ENCODE results near the gene TPM1. TPM values are rescaled to one million over a fixed set of nuclear protein-coding genes. Genes with fewer than 3 reads are reported as not detected.
A peak's percentile ranks its signal among the peaks of the same experiment; 100 is the strongest.
"Not testable (repeated sequence)": the region's sequence is repeated elsewhere in the genome, so short reads cannot be mapped to it uniquely, and the experiment has no call there.

Gene TPM1
- total and polyA plus RNA-seq, 4 donors, result 64.7 to 101 (median 71.5) TPM

GRCh38 chr15:63103416-63103815 is 60.9 kb downstream of the TPM1 start:
- H3K4me1 ChIP-seq (ENCODE audit: control insufficient read depth in 4 of 4, insufficient read depth in 4 of 4, low read length in 3 of 4), result peaks cover 1 to 12% (median 9%) of the 10 kb centered on the region in 4 donors

GRCh38 chr15:63104727-63105126 is 62.2 kb downstream of the TPM1 start:
- Histone ChIP-seq H3K4me3 (ENCODE audit: low read depth in 1 of 3, low read length in 3 of 3) (no peak overlapping the region), H3K4me1 (ENCODE audit: control insufficient read depth in 4 of 4, insufficient read depth in 4 of 4, low read length in 3 of 4) (peaks cover 6 to 25% (median 19%) of the 10 kb centered on the region in 4 donors), H3K27ac (ENCODE audit: low read depth in 1 of 2, low read length in 2 of 2) (no peak overlapping the region), H3K27me3 (ENCODE audit: control insufficient read depth in 4 of 4, insufficient read depth in 4 of 4, low read length in 3 of 4) (no peaks in the 10 kb centered on the region), H3K9ac (ENCODE audit: low read depth in 1 of 2, low read length in 2 of 2) (no peak overlapping the region), H3K9me3 (ENCODE audit: control insufficient read depth in 4 of 4, low read length in 3 of 4) (no peaks in the 10 kb centered on the region), H3K36me3 (ENCODE audit: control insufficient read depth in 4 of 4, insufficient read depth in 3 of 4, low read depth in 1 of 4, low read length in 3 of 4) (no peaks in the 10 kb centered on the region)
- 51% methylated on average over 7 of the region's 7 CpGs for WGBS
- no peak for DNase-seq (ENCODE audit: low spot score)
- TF ChIP-seq JUND (IDR thresholded peaks at IDR 0.05) (no peak), GABPA (IDR thresholded peaks at IDR 0.05 in 1 of 2, conservative IDR thresholded peaks at IDR 0.05 in 1 of 2) (no peak), RXRA (IDR thresholded peaks at IDR 0.05) (no peak), HNF4A (conservative IDR thresholded peaks at IDR 0.05) (no peak)

More at GRCh38 chr15:63103416-63103815, 60.9 kb downstream of the TPM1 start:
- DNase-seq (ENCODE audit: low spot score), result no peak
- Histone ChIP-seq H3K9me3 (ENCODE audit: control insufficient read depth in 4 of 4, low read length in 3 of 4) (no peaks in the 10 kb centered on the region), H3K27me3 (ENCODE audit: control insufficient read depth in 4 of 4, insufficient read depth in 4 of 4, low read length in 3 of 4) (no peaks in the 10 kb centered on the region), H3K36me3 (ENCODE audit: control insufficient read depth in 4 of 4, insufficient read depth in 3 of 4, low read depth in 1 of 4, low read length in 3 of 4) (no peaks in the 10 kb centered on the region), H3K9ac (ENCODE audit: low read depth in 1 of 2, low read length in 2 of 2) (no peak overlapping the region), H3K27ac (ENCODE audit: low read depth in 1 of 2, low read length in 2 of 2) (no peak overlapping the region), H3K4me3 (ENCODE audit: low read depth in 1 of 3, low read length in 3 of 3) (no peak overlapping the region)
- TF ChIP-seq FOXA2 (IDR thresholded peaks at IDR 0.05) (no peak), YY1 (IDR thresholded peaks at IDR 0.05) (no peak), NR2F2 (IDR thresholded peaks at IDR 0.05) (no peak), EGR1 (IDR thresholded peaks at IDR 0.05; ENCODE audit: low read depth in 2 of 2) (no peak), FOXA1 (IDR thresholded peaks at IDR 0.05) (no peak), HNF4G (IDR thresholded peaks at IDR 0.05) (no peak), SP1 (IDR thresholded peaks at IDR 0.05) (no peak), RAD21 (IDR thresholded peaks at IDR 0.05) (no peak), ATF3 (IDR thresholded peaks at IDR 0.05) (no peak), JUND (IDR thresholded peaks at IDR 0.05) (no peak), MAX (IDR thresholded peaks at IDR 0.05) (no peak)
- 79% methylated on average over 3 of the region's 3 CpGs for WGBS

GRCh38 chr15:63105354-63105753 is 62.8 kb downstream of the TPM1 start:
- H3K4me1 ChIP-seq (ENCODE audit: control insufficient read depth in 4 of 4, insufficient read depth in 4 of 4, low read length in 3 of 4), result peaks cover 6 to 27% (median 20%) of the 10 kb centered on the region in 4 donors
- not testable (repeated sequence) for H3K27ac ChIP-seq (ENCODE audit: low read depth in 1 of 2, low read length in 2 of 2); H3K27me3 ChIP-seq (ENCODE audit: control insufficient read depth in 4 of 4, insufficient read depth in 4 of 4, low read length in 3 of 4); H3K4me3 ChIP-seq (ENCODE audit: low read depth in 1 of 3, low read length in 3 of 3); H3K9ac ChIP-seq (ENCODE audit: low read depth in 1 of 2, low read length in 2 of 2); DNase-seq (ENCODE audit: low spot score); H3K36me3 ChIP-seq (ENCODE audit: control insufficient read depth in 4 of 4, insufficient read depth in 3 of 4, low read depth in 1 of 4, low read length in 3 of 4); H3K9me3 ChIP-seq (ENCODE audit: control insufficient read depth in 4 of 4, low read length in 3 of 4)
- WGBS, result 78% methylated on average over 8 of the region's 8 CpGs

- Histone ChIP-seq H3K9me3 (ENCODE audit: control insufficient read depth in 4 of 4, low read length in 3 of 4) (no peaks in the 10 kb centered on the region), H3K36me3 (ENCODE audit: control insufficient read depth in 4 of 4, insufficient read depth in 3 of 4, low read depth in 1 of 4, low read length in 3 of 4) (no peaks in the 10 kb centered on the region), H3K27me3 (ENCODE audit: control insufficient read depth in 4 of 4, insufficient read depth in 4 of 4, low read length in 3 of 4) (no peaks in the 10 kb centered on the region), H3K4me3 (ENCODE audit: low read depth in 1 of 3, low read length in 3 of 3) (no peak overlapping the region), H3K27ac (ENCODE audit: low read depth in 1 of 2, low read length in 2 of 2) (peak overlapping the region; percentile 66 to 69), H3K4me1 (ENCODE audit: control insufficient read depth in 4 of 4, insufficient read depth in 4 of 4, low read length in 3 of 4) (peaks cover 6 to 27% (median 20%) of the 10 kb centered on the region in 4 donors), H3K9ac (ENCODE audit: low read depth in 1 of 2, low read length in 2 of 2) (no peak overlapping the region)
- 27% methylated on average over 9 of the region's 9 CpGs for WGBS
- DNase-seq (ENCODE audit: low spot score), result no peak
- TF ChIP-seq TAF1 (conservative IDR thresholded peaks at IDR 0.05), result no peak
- peak; percentile 56 for TF ChIP-seq MAX (IDR thresholded peaks at IDR 0.05)
- peak; percentile 94 to 97 for TF ChIP-seq HNF4A (conservative IDR thresholded peaks at IDR 0.05)
- TF ChIP-seq HNF4G (IDR thresholded peaks at IDR 0.05), result peak; percentile 87
- TF ChIP-seq EGR1 (IDR thresholded peaks at IDR 0.05; ENCODE audit: low read depth in 2 of 2), result no peak
- TF ChIP-seq SP1 (IDR thresholded peaks at IDR 0.05), result peak; percentile 88
- no peak for TF ChIP-seq ZBTB33 (IDR thresholded peaks at IDR 0.05)
- TF ChIP-seq FOXA1 (IDR thresholded peaks at IDR 0.05), result peak; percentile 50
- TF ChIP-seq YY1 (IDR thresholded peaks at IDR 0.05), result peak; percentile 61
- TF ChIP-seq RXRA (IDR thresholded peaks at IDR 0.05), result peak; percentile 83
- peak; percentile 64 to 79 for TF ChIP-seq JUND (IDR thresholded peaks at IDR 0.05)
- peak; percentile 2 for TF ChIP-seq FOXA2 (IDR thresholded peaks at IDR 0.05)
- no peak for TF ChIP-seq GABPA (IDR thresholded peaks at IDR 0.05 in 1 of 2, conservative IDR thresholded peaks at IDR 0.05 in 1 of 2)
- peak; percentile 46 to 55 for TF ChIP-seq RAD21 (IDR thresholded peaks at IDR 0.05)
Observed at GRCh38 chr15:63107895-63108546, 65.5 kb downstream of the TPM1 start.

Measured in liver (tissue), 9 donors.